Epithelial cell of umbilical artery (primary cell): ENCODE measurements around the gene OR52A5. TPM values are rescaled to one million over a fixed set of nuclear protein-coding genes. Genes with fewer than 3 reads are reported as not detected.

Experiments
- total RNA-seq: library from RNA; depleted of rRNA; stranded (reverse); fragments of >200 nt; gene quantifications from 2 replicates; pipeline ENCODE4 v1.2.3, GENCODE V29; 2014

The OR52A5 gene
- total RNA-seq = not detected in 2 replicates

GRCh38 chr11:5137996-5138395 lies at the start of gene OR52A5:
Gene OR52A5 (minus strand): TSS chr11:5138356. CDS start chr11:5132642, 5,714 bp downstream.

DNA sequence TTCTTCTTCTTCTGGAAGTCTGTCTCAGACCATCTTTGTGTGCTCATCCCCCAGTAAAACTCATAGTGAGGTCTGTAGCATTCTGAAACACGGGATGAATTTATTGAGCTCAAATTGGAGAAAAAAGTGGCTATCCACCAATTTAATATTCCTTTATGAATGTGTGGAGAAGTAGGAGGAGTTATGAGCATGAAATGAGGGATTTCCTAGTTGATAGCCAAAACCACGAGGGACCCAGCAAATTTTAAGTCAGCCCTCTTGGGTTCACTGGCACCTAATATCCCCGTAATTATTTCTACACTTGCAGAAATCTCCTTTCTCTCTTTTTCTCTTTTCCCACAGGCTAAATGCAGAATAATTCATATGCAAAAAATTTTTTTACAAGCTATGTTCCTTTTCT lies 16.5 kb upstream of the OR52A5 start, which contains the start of gene OR52A1:
TSS of gene OR52A1 (minus strand) at position 101 of the 400 bp plus-strand sequence. CDS start 2,388 bp downstream, outside the sequence.

Other genes starting within 250 kb of the OR52A5 start
- gene OR51A7, start 234.6 kb downstream of the OR52A5 start, total RNA-seq = not detected in 2 replicates
- not detected in 2 replicates for gene OR51G2, start 219.0 kb downstream of the OR52A5 start, total RNA-seq
- not detected in 2 replicates for gene OR51G1, start 214.0 kb downstream of the OR52A5 start, total RNA-seq
- not detected in 2 replicates for gene OR51A4, start 190.8 kb downstream of the OR52A5 start, total RNA-seq
- gene OR51A2, start 182.6 kb downstream of the OR52A5 start, total RNA-seq = not detected in 2 replicates
- not detected in 2 replicates for gene OR51L1, start 143.5 kb downstream of the OR52A5 start, total RNA-seq
- not detected in 2 replicates for gene OR52J3, start 91.8 kb downstream of the OR52A5 start, total RNA-seq
- gene OR52E2, start 78.7 kb downstream of the OR52A5 start, total RNA-seq = not detected in 2 replicates
- gene OR52E1, start 68.8 kb downstream of the OR52A5 start, total RNA-seq = not detected in 2 replicates
- gene OR52A1, start 16.4 kb upstream of the OR52A5 start, total RNA-seq = not detected in 2 replicates
- gene OR51V1, start 62.3 kb upstream of the OR52A5 start, total RNA-seq = not detected in 2 replicates
- gene HBB, start 88.7 kb upstream of the OR52A5 start, total RNA-seq = not detected in 2 replicates
- gene HBD, start 96.1 kb upstream of the OR52A5 start, total RNA-seq = not detected in 2 replicates
- gene HBG1, start 111.5 kb upstream of the OR52A5 start, total RNA-seq = not detected in 2 replicates
- not detected in 2 replicates for gene HBG2, start 116.4 kb upstream of the OR52A5 start, total RNA-seq
- gene HBE1, start 131.6 kb upstream of the OR52A5 start, total RNA-seq = not detected in 2 replicates
- not detected in 2 replicates for gene OR51B4, start 163.6 kb upstream of the OR52A5 start, total RNA-seq
- gene OR51B2, start 185.9 kb upstream of the OR52A5 start, total RNA-seq = not detected in 2 replicates
- not detected in 2 replicates for gene OR51B5, start 205.2 kb upstream of the OR52A5 start, total RNA-seq
- gene OR51B6, start 213.2 kb upstream of the OR52A5 start, total RNA-seq = not detected in 2 replicates
- not detected in 2 replicates for gene OR51M1, start 245.5 kb upstream of the OR52A5 start, total RNA-seq